ENCODE data around the gene EXOSC2.

Gene EXOSC2

GRCh38 chr9:130745829-130746228, 52.2 kb downstream of the EXOSC2 start:
- TF ChIP-seq NFIC (IDR thresholded peaks at IDR 0.05) = no peak
- no peak for TF ChIP-seq EP300 (IDR thresholded peaks at IDR 0.05; ENCODE audit: borderline replicate concordance)
- TF ChIP-seq USF1 (IDR thresholded peaks at IDR 0.05) = no peak
- TF ChIP-seq RAD21 (IDR thresholded peaks at IDR 0.05; ENCODE audit: low read depth) = no peak
- no peak for TF ChIP-seq TCF12 (IDR thresholded peaks at IDR 0.05; ENCODE audit: low read depth)
- no peak for TF ChIP-seq MAX (IDR thresholded peaks at IDR 0.05)
- TF ChIP-seq TAF1 (IDR thresholded peaks at IDR 0.05; ENCODE audit: low read depth) = no peak
- TF ChIP-seq YY1 (IDR thresholded peaks at IDR 0.05; ENCODE audit: low read depth) = no peak
- TF ChIP-seq EGR1 (IDR thresholded peaks at IDR 0.05) = no peak
- TF ChIP-seq CREB1 (IDR thresholded peaks at IDR 0.05; ENCODE audit: low read depth) = no peak

- no peak for TF ChIP-seq EGR1 (IDR thresholded peaks at IDR 0.05)
- TF ChIP-seq REST (IDR thresholded peaks at IDR 0.05; ENCODE audit: low read depth) = no peak
- no peak for TF ChIP-seq RAD21 (IDR thresholded peaks at IDR 0.05; ENCODE audit: low read depth)
- TF ChIP-seq FOXM1 (IDR thresholded peaks at IDR 0.05; ENCODE audit: borderline replicate concordance, low read depth) = no peak
- TF ChIP-seq NFIC (IDR thresholded peaks at IDR 0.05) = no peak
- no peak for TF ChIP-seq USF1 (IDR thresholded peaks at IDR 0.05)
- TF ChIP-seq ZBTB7A (IDR thresholded peaks at IDR 0.05; ENCODE audit: low read depth) = no peak
- TF ChIP-seq TEAD4 (IDR thresholded peaks at IDR 0.05) = no peak
- no peak for TF ChIP-seq CREB1 (IDR thresholded peaks at IDR 0.05; ENCODE audit: low read depth)
- no peak for TF ChIP-seq YY1 (IDR thresholded peaks at IDR 0.05; ENCODE audit: low read depth)
- TF ChIP-seq EP300 (IDR thresholded peaks at IDR 0.05; ENCODE audit: borderline replicate concordance) = no peak
- no peak for TF ChIP-seq TAF1 (IDR thresholded peaks at IDR 0.05; ENCODE audit: low read depth)
- no peak for TF ChIP-seq CEBPB (IDR thresholded peaks at IDR 0.05)
- no peak for TF ChIP-seq TCF12 (IDR thresholded peaks at IDR 0.05; ENCODE audit: low read depth)
- TF ChIP-seq MAX (IDR thresholded peaks at IDR 0.05) = no peak
Observed at GRCh38 chr9:130746434-130747212, 53.0 kb downstream of the EXOSC2 start.

GRCh38 chr9:130751631-130752355, 58.2 kb downstream of the EXOSC2 start:
- TF ChIP-seq EP300 (IDR thresholded peaks at IDR 0.05; ENCODE audit: borderline replicate concordance) (no peak), NFIC (IDR thresholded peaks at IDR 0.05) (no peak), CREB1 (IDR thresholded peaks at IDR 0.05; ENCODE audit: low read depth) (no peak), CEBPB (IDR thresholded peaks at IDR 0.05) (no peak), FOXM1 (IDR thresholded peaks at IDR 0.05; ENCODE audit: borderline replicate concordance, low read depth) (no peak), YY1 (IDR thresholded peaks at IDR 0.05; ENCODE audit: low read depth) (no peak)

Measured in Ishikawa (cell line).